Endothelial cell of umbilical vein (primary cell): ENCODE data around the gene RARRES1.

Source experiments
- CTCF ChIP-seq, 2 donors: IDR thresholded peaks; 1 replicate in 1 of 2; 2 replicates in 1 of 2; pipeline ENCODE4 v1.5.1; 2011; ENCODE audit warnings: low read length in 2 of 2, mild to moderate bottlenecking in 2 of 2, moderate library complexity in 2 of 2, control low read depth in 1 of 2, inconsistent platforms in 1 of 2, low read depth in 1 of 2; ENCODE audit not compliant: insufficient read depth in 1 of 2; ENCODE audit errors: extremely low read depth in 1 of 2
- EZH2 ChIP-seq: IDR thresholded peaks from 2 replicates; pipeline ENCODE4 v1.6.1; 2012; ENCODE audit warnings: borderline replicate concordance, low read depth, mild to moderate bottlenecking, moderate library complexity, low read length, inconsistent platforms; ENCODE audit not compliant: severe bottlenecking
- FOS ChIP-seq: IDR thresholded peaks from 2 replicates; pipeline ENCODE4 v1.6.1; 2011; ENCODE audit warnings: mild to moderate bottlenecking, low read length, moderate library complexity, borderline replicate concordance; ENCODE audit not compliant: insufficient read depth
- POLR2A ChIP-seq: IDR thresholded peaks from 2 replicates; pipeline ENCODE4 v1.6.1; 2012; ENCODE audit warnings: low read depth, mild to moderate bottlenecking, control low read depth, low read length

GRCh38 chr3:158739661-158740060 lies 7.4 kb upstream of the RARRES1 start:
- TF ChIP-seq EZH2 (no peak), POLR2A (no peak), FOS (no peak), CTCF (IDR thresholded peaks at IDR 0.05; ENCODE audit: extremely low read depth in 1 of 2, insufficient read depth in 1 of 2, low read depth in 1 of 2, low read length in 2 of 2) (no peak)
